ENCODE measurements around the gene SETD6. TPM values are rescaled to one million over a fixed set of nuclear protein-coding genes. Genes with fewer than 3 reads are reported as not detected.

The SETD6 gene
- total RNA-seq, 4 donors from 2014 or later = 12.9 to 46.0 (median 18.0) TPM

DNA sequence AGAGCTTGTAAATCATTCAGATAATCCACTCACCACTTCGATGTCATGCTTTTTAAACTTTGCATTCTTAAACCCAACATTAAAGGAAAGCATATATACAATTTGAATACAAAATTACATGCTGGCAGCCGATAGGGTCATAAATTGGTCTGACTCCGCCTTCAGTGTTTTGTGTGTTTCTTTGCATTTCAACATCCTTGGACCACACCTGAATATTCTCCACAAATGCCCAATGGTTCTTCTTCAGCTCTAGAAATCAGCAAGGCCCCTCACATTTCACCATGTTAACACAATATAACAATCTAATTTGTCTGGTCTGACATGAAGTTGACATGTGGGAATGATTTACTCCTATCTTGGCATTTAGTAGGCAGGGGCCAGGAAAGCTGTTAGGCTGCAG is 17.1 kb downstream of the SETD6 start:
- DNase-seq = no peak
- WGBS, 2 donors = 89 to 92% methylated on average over 3 of the region's 3 CpGs
- Histone ChIP-seq H3K36me3 (peaks cover 48 to 100% (median 74%) of the 10 kb centered on the region in 3 donors), H3K9me3 (no peaks in the 10 kb centered on the region), H3K27me3 (no peaks in the 10 kb centered on the region), H3K27ac (no peak overlapping the region), H3K4me3 (no peak overlapping the region), H3K4me1 (no peaks in the 10 kb centered on the region)
- intact Hi-C loops (cut with DNase I) = no loop called here
- TF ChIP-seq, protein P1, sequence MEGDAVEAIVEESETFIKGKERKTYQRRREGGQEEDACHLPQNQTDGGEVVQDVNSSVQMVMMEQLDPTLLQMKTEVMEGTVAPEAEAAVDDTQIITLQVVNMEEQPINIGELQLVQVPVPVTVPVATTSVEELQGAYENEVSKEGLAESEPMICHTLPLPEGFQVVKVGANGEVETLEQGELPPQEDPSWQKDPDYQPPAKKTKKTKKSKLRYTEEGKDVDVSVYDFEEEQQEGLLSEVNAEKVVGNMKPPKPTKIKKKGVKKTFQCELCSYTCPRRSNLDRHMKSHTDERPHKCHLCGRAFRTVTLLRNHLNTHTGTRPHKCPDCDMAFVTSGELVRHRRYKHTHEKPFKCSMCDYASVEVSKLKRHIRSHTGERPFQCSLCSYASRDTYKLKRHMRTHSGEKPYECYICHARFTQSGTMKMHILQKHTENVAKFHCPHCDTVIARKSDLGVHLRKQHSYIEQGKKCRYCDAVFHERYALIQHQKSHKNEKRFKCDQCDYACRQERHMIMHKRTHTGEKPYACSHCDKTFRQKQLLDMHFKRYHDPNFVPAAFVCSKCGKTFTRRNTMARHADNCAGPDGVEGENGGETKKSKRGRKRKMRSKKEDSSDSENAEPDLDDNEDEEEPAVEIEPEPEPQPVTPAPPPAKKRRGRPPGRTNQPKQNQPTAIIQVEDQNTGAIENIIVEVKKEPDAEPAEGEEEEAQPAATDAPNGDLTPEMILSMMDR (IDR thresholded peaks at IDR 0.05) = no peak
- no peak for TF ChIP-seq POLR2A (IDR thresholded peaks at IDR 0.05)

DNA sequence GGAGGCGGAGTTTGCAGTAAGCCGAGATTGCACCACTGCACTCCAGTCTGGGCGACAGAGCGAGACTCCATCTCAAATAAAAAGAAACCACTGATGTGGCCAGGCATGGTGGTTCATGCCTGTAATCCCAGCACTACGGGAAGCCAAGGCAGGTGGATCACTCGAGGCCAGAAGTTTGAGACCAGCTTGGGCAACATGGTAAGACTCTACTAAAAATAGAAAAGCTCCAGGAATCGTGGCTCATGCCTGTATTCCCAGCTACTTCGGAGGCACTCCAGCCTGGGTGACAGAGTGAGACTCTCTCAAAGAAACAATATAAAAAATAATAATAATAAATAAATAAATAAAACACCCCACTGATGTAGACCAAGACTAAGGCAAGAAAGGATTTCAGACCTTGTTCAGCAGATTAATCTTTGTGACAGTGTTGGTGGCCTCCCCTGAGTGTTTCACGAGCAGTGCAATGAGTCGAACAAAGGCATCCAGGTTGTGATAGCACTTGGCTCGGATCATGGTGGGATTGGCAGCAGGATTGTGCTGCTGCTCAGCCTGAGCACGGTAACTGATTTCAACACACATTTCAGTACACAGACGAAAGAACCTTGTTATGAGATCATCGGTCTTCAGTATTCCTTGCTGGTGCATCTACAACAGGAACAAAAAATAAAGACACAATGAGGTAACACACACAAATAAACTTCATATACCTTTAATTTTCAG is 18.6 kb downstream of the SETD6 start:
- H3K27me3 ChIP-seq = no peaks in the 10 kb centered on the region
- 90 to 93% methylated on average over 14 of the region's 14 CpGs for WGBS, 2 donors
- TF ChIP-seq, protein P1 (IDR thresholded peaks at IDR 0.05) = no peak
- TF ChIP-seq POLR2A (IDR thresholded peaks at IDR 0.05) = no peak
- no peak for DNase-seq
- no peak overlapping the region for H3K4me3 ChIP-seq
- no peak overlapping the region for H3K27ac ChIP-seq
- peaks cover 54 to 100% (median 78%) of the 10 kb centered on the region in 3 donors for H3K36me3 ChIP-seq
- intact Hi-C loops (cut with DNase I) = no loop called here
- no peaks in the 10 kb centered on the region for H3K9me3 ChIP-seq
- H3K4me1 ChIP-seq = no peaks in the 10 kb centered on the region

DNA sequence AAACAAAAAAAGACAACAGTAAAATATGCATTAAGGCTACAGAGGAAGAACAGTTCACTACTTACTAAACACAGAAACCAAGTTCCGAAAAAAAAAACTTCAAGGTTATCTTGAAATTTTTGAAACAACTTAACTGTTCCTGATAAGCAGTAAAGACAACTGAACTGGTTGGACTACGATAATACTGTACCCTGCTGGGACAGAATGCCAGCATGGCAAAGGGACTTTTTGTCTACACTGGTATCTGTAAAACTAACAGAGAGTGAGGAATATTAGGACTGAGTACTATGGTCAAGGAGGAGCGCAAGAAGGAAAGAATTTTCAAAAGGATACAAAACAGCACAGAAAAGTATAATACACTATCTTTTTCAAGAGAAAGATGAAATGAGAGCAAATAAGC is 19.8 kb downstream of the SETD6 start:
- intact Hi-C loops (cut with DNase I) = no loop called here
- peaks cover 60 to 100% (median 78%) of the 10 kb centered on the region in 3 donors for H3K36me3 ChIP-seq

DNA sequence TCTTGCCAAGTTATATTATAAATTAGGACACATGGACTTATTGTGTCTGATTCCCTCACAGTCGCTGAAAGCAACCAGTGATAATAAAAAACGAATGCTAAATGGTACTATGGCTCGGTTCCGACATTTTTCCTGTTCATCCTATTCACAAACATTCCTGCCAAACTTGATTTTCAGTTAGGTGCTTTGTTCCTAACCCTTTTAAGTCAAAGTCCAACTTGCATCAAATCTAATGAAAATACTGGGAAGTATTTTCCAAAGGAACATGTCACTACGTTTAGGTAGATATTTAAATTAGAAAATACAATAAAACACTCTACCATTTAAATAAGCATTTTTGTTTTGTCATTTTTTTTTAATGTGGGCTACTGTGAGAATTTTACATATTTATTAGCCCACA is 21.0 kb downstream of the SETD6 start:
- no peak overlapping the region for H3K27ac ChIP-seq
- DNase-seq = no peak
- peaks cover 59 to 100% (median 76%) of the 10 kb centered on the region in 3 donors for H3K36me3 ChIP-seq
- H3K27me3 ChIP-seq = no peaks in the 10 kb centered on the region
- no peak overlapping the region for H3K4me3 ChIP-seq
- no peak for TF ChIP-seq POLR2A (IDR thresholded peaks at IDR 0.05)
- TF ChIP-seq, protein P1 (IDR thresholded peaks at IDR 0.05) = no peak
- no peaks in the 10 kb centered on the region for H3K9me3 ChIP-seq
- intact Hi-C loops (cut with DNase I) = no loop called here
- WGBS, 2 donors = 85 to 86% methylated on average over 5 of the region's 5 CpGs
- H3K4me1 ChIP-seq = no peaks in the 10 kb centered on the region

More for the DNA sequence above, 19.8 kb downstream of the SETD6 start:
- Histone ChIP-seq H3K27me3 (no peaks in the 10 kb centered on the region), H3K4me3 (no peak overlapping the region), H3K9me3 (no peaks in the 10 kb centered on the region), H3K27ac (no peak overlapping the region), H3K4me1 (no peaks in the 10 kb centered on the region)
- no peak for DNase-seq
- WGBS, 2 donors = 88 to 95% methylated on average over 3 of the region's 3 CpGs
- TF ChIP-seq, protein P1 (IDR thresholded peaks at IDR 0.05) = no peak
- no peak for TF ChIP-seq POLR2A (IDR thresholded peaks at IDR 0.05)

DNA sequence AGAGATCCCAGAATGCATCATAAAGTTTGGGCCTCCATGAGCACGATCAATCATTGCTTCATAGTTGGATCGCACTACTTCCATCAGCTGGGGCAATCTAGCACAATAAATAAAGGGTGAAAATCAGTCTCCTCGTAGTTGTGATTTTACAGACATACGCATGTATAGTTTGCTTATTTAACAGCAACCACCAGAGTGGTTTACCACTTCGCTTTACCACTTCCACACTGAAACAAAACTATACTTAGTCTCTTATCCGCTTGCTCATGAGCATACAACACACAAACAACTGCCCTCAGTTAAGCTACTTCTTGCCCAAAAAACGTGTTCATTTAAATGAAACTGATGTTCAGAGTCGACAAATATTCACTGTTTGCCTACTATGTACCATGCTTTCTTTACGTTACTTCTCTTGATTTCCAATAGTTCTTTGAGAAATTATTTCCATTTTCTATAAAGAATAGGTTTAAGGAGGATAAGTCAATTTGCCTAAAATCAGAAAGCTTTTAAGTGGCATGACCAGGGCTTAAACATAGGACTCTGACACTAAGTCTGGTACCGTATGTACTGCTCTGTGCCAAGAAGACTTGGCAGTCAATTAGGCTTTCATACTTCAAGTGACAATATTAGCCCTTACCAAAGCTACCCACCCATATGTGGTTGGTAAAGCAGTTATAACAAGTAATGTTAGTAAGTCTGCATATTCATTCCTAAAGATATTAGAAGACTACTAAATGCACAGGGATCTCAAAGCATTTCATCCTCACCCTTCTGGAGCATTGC is 22.0 kb downstream of the SETD6 start:
- H3K4me1 ChIP-seq = no peaks in the 10 kb centered on the region
- DNase-seq = no peak
- H3K4me3 ChIP-seq = no peak overlapping the region
- H3K9me3 ChIP-seq = no peaks in the 10 kb centered on the region
- TF ChIP-seq, protein P1 (IDR thresholded peaks at IDR 0.05) = no peak
- no peak for TF ChIP-seq POLR2A (IDR thresholded peaks at IDR 0.05)
- no peak overlapping the region for H3K27ac ChIP-seq
- 74 to 82% methylated on average over 10 of the region's 10 CpGs for WGBS, 2 donors
- intact Hi-C loops (cut with DNase I) = no loop called here
- no peaks in the 10 kb centered on the region for H3K27me3 ChIP-seq
- H3K36me3 ChIP-seq = peaks cover 58 to 100% (median 77%) of the 10 kb centered on the region in 3 donors

Data from esophagus squamous epithelium (tissue), 5 donors.